GM18505 (cell line): ENCODE results near the gene RASEF.

Experiments used
- ATAC-seq: cut with Tn5 transposase; IDR thresholded peaks from one replicate; pipeline ENCODE4 v1.9.1; 2021; ENCODE audit not compliant: unreplicated experiment
- POLR2A ChIP-seq: IDR thresholded peaks from 4 replicates; pipeline ENCODE4 v1.6.1; 2011; ENCODE audit warnings: borderline replicate concordance; ENCODE audit not compliant: insufficient read depth, insufficient read length; ENCODE audit errors: extremely low read depth

Gene RASEF

GRCh38 chr9:83011611-83012010, 51.3 kb downstream of the RASEF start:
- ATAC-seq, result no peak
- TF ChIP-seq POLR2A, result no peak

- ATAC-seq, result no peak
- no peak for TF ChIP-seq POLR2A
Measured at GRCh38 chr9:83007521-83008300, 55.2 kb downstream of the RASEF start.

- ATAC-seq, result peak; percentile 97
- no peak for TF ChIP-seq POLR2A
Measured at GRCh38 chr9:83006378-83006777, 56.6 kb downstream of the RASEF start.

- ATAC-seq, result no peak
- TF ChIP-seq POLR2A, result no peak
Measured at GRCh38 chr9:83005963-83006362, 57.0 kb downstream of the RASEF start.

- no peak for TF ChIP-seq POLR2A
- no peak for ATAC-seq
Measured at GRCh38 chr9:83005361-83005760, 57.6 kb downstream of the RASEF start.

- no peak for TF ChIP-seq POLR2A
- no peak for ATAC-seq
Measured at GRCh38 chr9:83002329-83002728, 60.6 kb downstream of the RASEF start.

GRCh38 chr9:83000765-83001164, 62.2 kb downstream of the RASEF start:
- no peak for TF ChIP-seq POLR2A
- no peak for ATAC-seq

- TF ChIP-seq POLR2A, result no peak
- ATAC-seq, result no peak
Measured at GRCh38 chr9:82998409-82998808, 64.5 kb downstream of the RASEF start.

GRCh38 chr9:82997476-82998140, 65.3 kb downstream of the RASEF start:
- TF ChIP-seq POLR2A, result no peak
- no peak for ATAC-seq

- no peak for ATAC-seq
- TF ChIP-seq POLR2A, result no peak
Measured at GRCh38 chr9:82996941-82997340, 66.0 kb downstream of the RASEF start.

GRCh38 chr9:82993856-82994605, 68.9 kb downstream of the RASEF start:
- no peak for ATAC-seq

GRCh38 chr9:82991671-82992070, 71.3 kb downstream of the RASEF start:
- TF ChIP-seq POLR2A, result no peak

More at GRCh38 chr9:82993856-82994605, 68.9 kb downstream of the RASEF start:
- TF ChIP-seq POLR2A, result no peak

GRCh38 chr9:82989929-82990328, 73.0 kb downstream of the RASEF start:
- no peak for TF ChIP-seq POLR2A
- ATAC-seq, result no peak

More at GRCh38 chr9:82991671-82992070, 71.3 kb downstream of the RASEF start:
- ATAC-seq, result no peak
